ENCODE results near the gene HIVEP3.

DNA sequence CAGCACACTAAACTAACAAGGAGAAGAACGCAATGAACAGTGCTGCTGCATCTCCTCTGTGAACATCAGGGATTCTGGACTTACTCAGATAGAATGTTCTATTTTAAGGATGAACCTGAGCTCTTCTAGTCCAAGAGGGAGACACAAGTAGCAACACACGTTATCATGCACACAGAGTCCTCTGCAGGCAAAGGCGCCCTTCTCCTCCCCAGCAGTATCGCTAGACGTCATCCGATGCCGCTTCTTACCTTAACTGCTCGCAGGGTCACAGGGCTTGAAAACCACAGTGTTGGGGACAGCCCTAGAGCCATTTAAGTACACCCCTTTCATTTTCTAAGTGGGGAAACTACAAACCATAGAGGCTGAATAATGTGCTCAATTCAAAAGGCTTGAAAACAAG lies 74.5 kb downstream of the HIVEP3 start:
- TF ChIP-seq CTCF (IDR thresholded peaks at IDR 0.05) (no peak), POLR2A (IDR thresholded peaks at IDR 0.05) (no peak)

Data from esophagus squamous epithelium (tissue), 4 donors.